MCF 10A (cell line): ENCODE results near the gene OSGEPL1. TPM values are rescaled to one million over a fixed set of nuclear protein-coding genes. Genes with fewer than 3 reads are reported as not detected.
"Not testable (repeated sequence)": the region's sequence is repeated elsewhere in the genome, so short reads cannot be mapped to it uniquely, and the experiment has no call there.

ENCODE experiments used
- BruUV-seq: library from RNA; stranded (reverse); fragments of 400-500 nt; replicated peaks from 2 replicates; lab custom pipeline; 2021; lab: Mats Ljungman, UMichigan
- CTCF ChIA-PET: fragments of 300-600 bp; sonication (Branson Sonifier 250); formaldehyde crosslinking; extraction: SDS; loops from one replicate; lab custom pipeline; 2021; ENCODE audit warnings: antibody characterized with exemption, inconsistent platforms; lab: Yijun Ruan, JAX
- POLR2A ChIA-PET: fragments of 300-600, 350-650 bp; sonication (Branson Sonifier 250); formaldehyde crosslinking; extraction: SDS; loops from one replicate; lab custom pipeline; 2020; ENCODE audit warnings: antibody characterized with exemption, inconsistent platforms; lab: Yijun Ruan, JAX
- DNase-seq: peaks from one replicate; pipeline ENCODE4 v3.0.0-alpha.2; 2018; ENCODE audit not compliant: unreplicated experiment
- H3K27ac Mint-ChIP-seq: one replicate; pipeline ENCODE4 v1.8.0; 2022; ENCODE audit warnings: mild to moderate bottlenecking, low read depth, mixed read lengths; ENCODE audit not compliant: unreplicated experiment
- H3K27me3 Mint-ChIP-seq: one replicate; pipeline ENCODE4 v1.8.0; 2022; ENCODE audit warnings: mixed read lengths; ENCODE audit not compliant: insufficient read depth, unreplicated experiment
- H3K36me3 Mint-ChIP-seq: one replicate; pipeline ENCODE4 v1.8.0; 2022; ENCODE audit warnings: mild to moderate bottlenecking, moderate library complexity, mixed read lengths; ENCODE audit not compliant: insufficient read depth, unreplicated experiment
- H3K4me1 Mint-ChIP-seq: one replicate; pipeline ENCODE4 v1.8.0; 2022; ENCODE audit warnings: mixed read lengths; ENCODE audit not compliant: insufficient read depth, unreplicated experiment
- H3K4me3 Mint-ChIP-seq: one replicate; pipeline ENCODE4 v1.8.0; 2022; ENCODE audit warnings: mild to moderate bottlenecking, moderate library complexity, mixed read lengths; ENCODE audit not compliant: unreplicated experiment
- H3K9me3 Mint-ChIP-seq: one replicate; pipeline ENCODE4 v1.8.0; 2022; ENCODE audit warnings: mixed read lengths; ENCODE audit not compliant: unreplicated experiment
- CTCF ChIP-seq: fragments of 200-600 bp; IDR thresholded peaks from one replicate; pipeline ENCODE4 v1.8.0; 2022; ENCODE audit warnings: antibody characterized with exemption, mild to moderate bottlenecking; ENCODE audit not compliant: unreplicated experiment
- intact Hi-C: fragments of 100-400 bp; cut with micrococcal nuclease; formaldehyde crosslinking; loops from 2 replicates; pipeline ENCODE4 v1.14.1; 2022
- total RNA-seq: library from RNA; stranded (reverse); gene quantifications from 2 replicates; pipeline ENCODE4 v1.2.3, GENCODE V29; 2022

The OSGEPL1 gene
- total RNA-seq, 1 experiment from 2014 or later = 5.1 TPM

- no peaks in the 10 kb centered on the region for H3K36me3 Mint-ChIP-seq
- CTCF ChIA-PET = interaction anchor here (0.7 to 1.3 kb wide), 4 partner anchors 24 to 74 kb away, joined by 3 to 5 read pairs (median 3); no protein-coding TSS in a partner anchor
- no peak overlapping the region for H3K27ac Mint-ChIP-seq
- no peaks in the 10 kb centered on the region for H3K9me3 Mint-ChIP-seq
- intact Hi-C loops = no loop called here
- no peak for TF ChIP-seq CTCF
- no peaks in the 10 kb centered on the region for H3K27me3 Mint-ChIP-seq
- POLR2A ChIA-PET = interaction anchor here (0.7 to 0.8 kb wide), 3 partner anchors 16 to 407 kb away, joined by 3 to 5 read pairs (median 4); partner anchors contain the start of gene OSGEPL1
- no peak overlapping the region for H3K4me3 Mint-ChIP-seq
- no TSS peak for BruUV-seq
- no peaks in the 10 kb centered on the region for H3K4me1 Mint-ChIP-seq
- DNase-seq = no peak
Observed at GRCh38 chr2:189723192-189723591, 39.4 kb downstream of the OSGEPL1 start.

GRCh38 chr2:189719571-189719970 lies 43.0 kb downstream of the OSGEPL1 start:
- H3K4me3 Mint-ChIP-seq = no peak overlapping the region
- BruUV-seq = no TSS peak
- H3K36me3 Mint-ChIP-seq = no peaks in the 10 kb centered on the region
- POLR2A ChIA-PET = no interaction called here
- H3K27ac Mint-ChIP-seq = no peak overlapping the region
- peaks cover 9% of the 10 kb centered on the region for H3K9me3 Mint-ChIP-seq
- intact Hi-C loops = no loop called here
- DNase-seq = no peak
- no peaks in the 10 kb centered on the region for H3K4me1 Mint-ChIP-seq
- TF ChIP-seq CTCF = no peak
- no peaks in the 10 kb centered on the region for H3K27me3 Mint-ChIP-seq
- CTCF ChIA-PET = interaction anchor here (0.6 to 0.7 kb wide), 2 partner anchors 59 to 1558 kb away, joined by 3 to 7 read pairs; no protein-coding TSS in a partner anchor

- H3K4me3 Mint-ChIP-seq, DNase-seq, CTCF ChIA-PET, intact Hi-C loops, H3K36me3 Mint-ChIP-seq, BruUV-seq, H3K4me1 Mint-ChIP-seq, POLR2A ChIA-PET, H3K27me3 Mint-ChIP-seq, H3K27ac Mint-ChIP-seq: not testable (repeated sequence)
- H3K9me3 Mint-ChIP-seq = peaks cover 15% of the 10 kb centered on the region
Observed at GRCh38 chr2:189717593-189717992, 45.0 kb downstream of the OSGEPL1 start.

GRCh38 chr2:189709501-189710221 lies 52.9 kb downstream of the OSGEPL1 start:
- ChIA-PET CTCF (interaction anchor here (0.6 to 1.8 kb wide), 3 partner anchors 11 to 60 kb away, joined by 3 to 8 read pairs (median 6); no protein-coding TSS in a partner anchor), POLR2A (interaction anchor here (1.1 kb wide), 1 partner anchor 53 kb away, joined by 3 read pairs; the partner anchor contains the start of gene OSGEPL1)
- H3K4me1 Mint-ChIP-seq = no peaks in the 10 kb centered on the region
- H3K27ac Mint-ChIP-seq = no peak overlapping the region
- intact Hi-C loops = no loop called here
- no peaks in the 10 kb centered on the region for H3K27me3 Mint-ChIP-seq
- no peak for DNase-seq
- H3K36me3 Mint-ChIP-seq = peaks cover 4% of the 10 kb centered on the region
- no peak overlapping the region for H3K4me3 Mint-ChIP-seq
- no peak for TF ChIP-seq CTCF
- peaks cover 9% of the 10 kb centered on the region for H3K9me3 Mint-ChIP-seq
- BruUV-seq = no TSS peak
